ENCODE results near the gene CRYGB. TPM values are rescaled to one million over a fixed set of nuclear protein-coding genes. Genes with fewer than 3 reads are reported as not detected.

CRYGB gene
- total and polyA plus RNA-seq, 2 of the 4 experiments (the other 2 are of a cell fraction), result not detected

- no peaks in the 10 kb centered on the region for H3K9me1 ChIP-seq (ENCODE audit: insufficient read depth, low read length)
- ATAC-seq (ENCODE audit: low read depth) (no peak), DNase-seq (no peak)
- H3K27me3 ChIP-seq (ENCODE audit: control insufficient read depth, insufficient read depth, low read length), result no peaks in the 10 kb centered on the region
- no peak overlapping the region for H3K4ac ChIP-seq (ENCODE audit: low read depth, low read length)
- BruUV-seq (replicated peaks), result no TSS peak
- no peak overlapping the region for H2BK120ac ChIP-seq (ENCODE audit: low read depth, low read length)
- no peaks in the 10 kb centered on the region for H4K20me1 ChIP-seq (ENCODE audit: insufficient read depth, low read length)
- no CpG with 5 or more reads among the region's 2 CpGs for WGBS, 2 experiments (ENCODE audit: extremely low coverage in 2 of 2, insufficient read length in 1 of 2)
- no peak overlapping the region for H3K9ac ChIP-seq (ENCODE audit: low read depth, low read length)
- H2BK20ac ChIP-seq (ENCODE audit: low read depth, low read length), result no peak overlapping the region
- no peak overlapping the region for H2AFZ ChIP-seq (replicated peaks; ENCODE audit: low read length, poor library complexity)
- in situ Hi-C loops (cut with MboI; ENCODE audit: low sequenced_read_pairs) (no loop called here), intact Hi-C loops (cut with micrococcal nuclease) (no loop called here), dilution Hi-C loops (cut with HindIII; ENCODE audit: low sequenced_read_pairs, unreplicated experiment) (no loop called here)
- H4K8ac ChIP-seq (ENCODE audit: low read depth in 2 of 2, low read length in 2 of 2), result no peak overlapping the region
- peak overlapping the region; percentile 9 for H2AK9ac ChIP-seq (replicated peaks; ENCODE audit: low read depth, low read length, poor library complexity)
- H3K4me2 ChIP-seq (ENCODE audit: low read depth, low read length), result no peak overlapping the region
- H2AK5ac ChIP-seq (ENCODE audit: low read depth, low read length), result no peak overlapping the region
- no peak overlapping the region for H3K18ac ChIP-seq (ENCODE audit: low read depth, low read length)
- TF ChIP-seq MAZ (IDR thresholded peaks at IDR 0.05; ENCODE audit: borderline replicate concordance, low read depth, low read length), result no peak
- TF ChIP-seq RAD21 (IDR thresholded peaks at IDR 0.05; ENCODE audit: low read length), result no peak
- no peak for TF ChIP-seq POLR2A (IDR thresholded peaks at IDR 0.05; ENCODE audit: low read depth, low read length)
- TF ChIP-seq CEBPB (IDR thresholded peaks at IDR 0.05; ENCODE audit: low read depth, low read length), result no peak
- TF ChIP-seq FOS (IDR thresholded peaks at IDR 0.05; ENCODE audit: low read depth, low read length), result no peak
- TF ChIP-seq CTCF (conservative IDR thresholded peaks at IDR 0.05; ENCODE audit: low read depth, low read length), result no peak
- no peak for TF ChIP-seq NFE2L2 (IDR thresholded peaks at IDR 0.05; ENCODE audit: low read depth, low read length)
- TF ChIP-seq RCOR1 (IDR thresholded peaks at IDR 0.05; ENCODE audit: insufficient replicate concordance, low read length), result no peak
- TF ChIP-seq CHD1 (IDR thresholded peaks at IDR 0.05; ENCODE audit: low read depth, low read length), result no peak
- no peak for TF ChIP-seq MXI1 (IDR thresholded peaks at IDR 0.05; ENCODE audit: borderline replicate concordance, low read depth, low read length)
- TF ChIP-seq BHLHE40 (IDR thresholded peaks at IDR 0.05; ENCODE audit: low read depth, low read length), result no peak
- TF ChIP-seq MAFK (IDR thresholded peaks at IDR 0.05; ENCODE audit: low read depth, low read length), result no peak
- no peak for TF ChIP-seq ELK1 (IDR thresholded peaks at IDR 0.05; ENCODE audit: borderline replicate concordance, low read depth, low read length)
- TF ChIP-seq RFX5 (IDR thresholded peaks at IDR 0.05; ENCODE audit: low read depth, low read length), result no peak
- TF ChIP-seq SMC3 (IDR thresholded peaks at IDR 0.05; ENCODE audit: low read depth, low read length), result no peak
- TF ChIP-seq USF2 (IDR thresholded peaks at IDR 0.05; ENCODE audit: low read depth, low read length), result no peak
- no peak overlapping the region for H2BK5ac ChIP-seq (ENCODE audit: low read depth, low read length, poor library complexity, severe bottlenecking)
- no peaks in the 10 kb centered on the region for H3K79me1 ChIP-seq (ENCODE audit: low read depth in 1 of 2, low read length in 2 of 2)
- H3K9me3 ChIP-seq (ENCODE audit: control insufficient read depth, insufficient read depth, low read length), result no peaks in the 10 kb centered on the region
- H3K14ac ChIP-seq (replicated peaks; ENCODE audit: low read depth, low read length), result no peak overlapping the region
- no peak overlapping the region for H2BK15ac ChIP-seq (ENCODE audit: low read depth, low read length)
- H3K4me3 ChIP-seq (ENCODE audit: insufficient read depth, low read depth, low read length), result no peak overlapping the region
- no peak overlapping the region for H4K5ac ChIP-seq (ENCODE audit: low read depth, low read length)
- H3K4me1 ChIP-seq (ENCODE audit: control insufficient read depth, insufficient read depth, low read length), result no peaks in the 10 kb centered on the region
- H3K56ac ChIP-seq (ENCODE audit: extremely low read depth, insufficient read depth, low read length), result no peak overlapping the region
- H4K91ac ChIP-seq (ENCODE audit: insufficient read depth, low read depth, low read length), result no peak overlapping the region
- CTCF ChIA-PET, result no interaction called here
- no peaks in the 10 kb centered on the region for H3K36me3 ChIP-seq (ENCODE audit: control insufficient read depth, insufficient read depth, low read length)
- no peak overlapping the region for H3K27ac ChIP-seq (ENCODE audit: insufficient read depth, low read length)
- POLR2A ChIA-PET (ENCODE audit: unreplicated experiment), result no interaction called here
- no peak overlapping the region for H3K23ac ChIP-seq (ENCODE audit: low read depth, low read length)
These were observed 9.3 kb downstream of the CRYGB start for GRCh38 chr2:208136716-208137094.

Data from IMR-90 (cell line).